ENCODE measurements around the gene UNC5B.

The UNC5B gene

DNA sequence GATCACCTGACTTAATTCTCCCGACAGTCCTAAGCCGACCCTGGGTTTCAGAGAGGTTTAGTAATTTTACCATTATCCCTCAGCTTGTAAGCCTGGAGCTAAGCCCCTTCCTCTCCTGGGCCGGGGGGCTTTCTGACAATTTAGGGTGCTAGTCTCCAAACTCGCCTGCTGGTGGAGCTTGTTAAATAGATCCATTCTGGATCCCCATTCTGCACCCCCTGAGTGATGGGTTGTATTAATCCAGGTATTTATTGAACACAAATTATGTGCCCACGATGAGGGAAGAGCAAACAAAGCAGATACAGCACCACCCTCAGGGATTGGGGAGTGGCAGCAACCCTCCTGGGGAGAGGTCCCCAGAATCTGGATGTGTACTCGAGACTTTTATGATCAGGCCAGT is 105.4 kb downstream of the UNC5B start:
- DNase-seq (ENCODE audit: low read depth) = no peak
- H3K4me3 ChIP-seq (ENCODE audit: low read depth, low read length) = no peak overlapping the region
- TF ChIP-seq CTCF (IDR thresholded peaks at IDR 0.05; ENCODE audit: low read depth, low read length, missing control alignments) = no peak
- in situ Hi-C loops (cut with HindIII; ENCODE audit: low sequenced_read_pairs) = no loop called here

GRCh38 chr10:71319042-71319799 is 106.9 kb downstream of the UNC5B start, which contains the start of gene SLC29A3:
TSS of gene SLC29A3 (plus strand) at chr10:71319259. CDS start at chr10:71319310, 51 bp downstream.
- in situ Hi-C loops (cut with HindIII; ENCODE audit: low sequenced_read_pairs) = no loop called here
- TF ChIP-seq CTCF (IDR thresholded peaks at IDR 0.05; ENCODE audit: low read depth, low read length, missing control alignments) = peak; percentile 75
- DNase-seq (ENCODE audit: low read depth) = peak; percentile 19
- H3K4me3 ChIP-seq (ENCODE audit: low read depth, low read length) = peak within 1 kb of the TSS; percentile 69

GRCh38 chr10:71319800-71320392 is 107.5 kb downstream of the UNC5B start:
- DNase-seq (ENCODE audit: low read depth) = no peak
- in situ Hi-C loops (cut with HindIII; ENCODE audit: low sequenced_read_pairs) = no loop called here
- no peak for TF ChIP-seq CTCF (IDR thresholded peaks at IDR 0.05; ENCODE audit: low read depth, low read length, missing control alignments)
- peak overlapping the region; percentile 69 for H3K4me3 ChIP-seq (ENCODE audit: low read depth, low read length)

DNA sequence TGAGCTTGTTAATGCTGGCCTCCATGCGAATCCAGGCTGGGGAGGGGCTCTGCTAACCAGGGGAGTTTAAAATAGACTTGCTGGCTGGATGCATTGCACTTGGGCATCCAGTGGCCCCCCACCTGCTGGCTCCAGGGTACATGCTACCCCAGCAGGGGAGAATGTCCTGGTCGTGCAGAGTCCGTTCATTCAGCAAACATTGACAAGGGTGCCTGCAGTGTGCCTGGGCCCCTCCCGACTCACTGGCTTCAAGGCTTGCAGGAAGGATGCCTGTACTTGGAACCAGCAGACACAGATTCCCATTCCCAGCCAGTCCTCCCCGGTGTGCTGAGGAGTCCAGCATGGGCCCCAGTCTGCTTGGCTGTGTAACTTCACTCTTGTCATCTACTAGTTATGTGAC is 108.2 kb downstream of the UNC5B start:
- in situ Hi-C loops (cut with HindIII; ENCODE audit: low sequenced_read_pairs) = no loop called here
- TF ChIP-seq CTCF (IDR thresholded peaks at IDR 0.05; ENCODE audit: low read depth, low read length, missing control alignments) = no peak
- no peak overlapping the region for H3K4me3 ChIP-seq (ENCODE audit: low read depth, low read length)
- DNase-seq (ENCODE audit: low read depth) = no peak

DNA sequence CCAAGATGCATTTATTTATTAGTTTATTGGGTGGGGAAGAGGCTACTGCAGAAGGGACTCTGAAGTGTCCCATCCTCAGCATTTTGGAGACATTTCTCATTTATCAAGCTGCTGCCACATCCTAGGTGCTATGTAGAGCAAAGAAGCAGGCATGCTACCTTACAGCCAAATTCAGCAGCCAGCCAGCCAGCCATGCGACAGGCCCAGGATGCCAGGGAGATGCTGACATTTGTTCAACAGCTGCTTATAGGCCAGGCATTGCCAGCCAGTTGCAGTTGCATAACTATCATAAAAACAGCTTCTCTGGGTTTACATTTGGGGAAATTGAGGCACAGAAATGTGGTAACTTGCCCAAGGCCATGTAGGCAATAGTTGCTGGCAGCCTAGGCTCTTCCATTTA is 109.0 kb downstream of the UNC5B start:
- no peak for DNase-seq (ENCODE audit: low read depth)
- TF ChIP-seq CTCF (IDR thresholded peaks at IDR 0.05; ENCODE audit: low read depth, low read length, missing control alignments) = no peak
- H3K4me3 ChIP-seq (ENCODE audit: low read depth, low read length) = no peak overlapping the region
- in situ Hi-C loops (cut with HindIII; ENCODE audit: low sequenced_read_pairs) = no loop called here

GRCh38 chr10:71323407-71323806 is 111.0 kb downstream of the UNC5B start:
- in situ Hi-C loops (cut with HindIII; ENCODE audit: low sequenced_read_pairs) = no loop called here

More at GRCh38 chr10:71323407-71323806, 111.0 kb downstream of the UNC5B start:
- no peak for TF ChIP-seq CTCF (IDR thresholded peaks at IDR 0.05; ENCODE audit: low read depth, low read length, missing control alignments)
- DNase-seq (ENCODE audit: low read depth) = no peak
- no peak overlapping the region for H3K4me3 ChIP-seq (ENCODE audit: low read depth, low read length)
